ENCODE results near the gene MACROH2A1. TPM values are rescaled to one million over a fixed set of nuclear protein-coding genes. Genes with fewer than 3 reads are reported as not detected.

MACROH2A1 gene
- total RNA-seq, 2 experiments from 2014 or later: 201 to 208 TPM

DNA sequence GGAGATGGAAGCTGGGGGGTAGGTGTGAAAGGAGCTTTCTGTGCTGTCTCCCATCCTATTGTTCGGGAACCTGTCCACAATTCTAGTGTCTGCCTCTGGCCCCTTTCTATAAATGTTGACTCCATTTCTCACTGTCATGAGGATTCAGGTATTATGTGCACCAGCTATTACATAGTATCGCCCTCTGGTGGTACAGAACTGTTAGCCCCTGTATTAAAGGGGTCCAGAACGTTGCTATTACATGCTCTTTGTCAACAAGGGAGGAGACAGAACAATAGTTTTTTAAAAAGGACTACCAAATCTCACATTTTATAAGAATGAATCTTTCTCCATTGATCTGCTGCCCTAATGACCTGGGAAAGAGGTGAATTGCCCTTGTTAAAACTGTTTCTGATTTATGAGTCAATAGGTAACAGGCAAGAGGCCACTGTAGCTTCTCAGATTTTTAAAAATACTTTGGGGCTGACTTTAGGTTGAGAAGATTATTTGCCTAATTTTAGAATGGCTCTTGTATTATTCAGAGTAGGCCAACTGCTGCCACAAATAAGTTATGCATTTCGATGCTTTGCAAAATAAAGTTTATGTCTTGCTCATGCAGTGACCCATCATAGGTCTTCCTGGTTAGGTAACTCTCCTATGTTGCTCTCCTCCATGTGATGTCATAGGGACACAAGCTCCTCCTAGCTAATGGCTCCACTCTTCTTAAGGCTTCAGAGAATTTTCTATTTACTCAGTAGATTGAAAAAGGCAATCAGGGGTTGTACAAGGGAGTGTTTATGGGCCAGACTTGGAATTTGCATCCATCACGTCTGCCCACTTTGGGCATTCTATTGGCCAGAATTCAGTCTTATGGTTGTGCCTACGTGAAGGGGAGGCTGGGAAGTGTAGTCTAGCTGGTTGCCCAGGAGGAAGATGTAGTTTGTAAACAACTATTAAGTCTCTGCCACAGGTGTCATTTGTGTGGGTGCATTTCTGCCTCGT lies 27.4 kb upstream of the MACROH2A1 start:
- no peaks in the 10 kb centered on the region for H3K36me3 Mint-ChIP-seq
- no peak overlapping the region for H3K4me3 Mint-ChIP-seq
- peaks cover 3% of the 10 kb centered on the region for H3K4me1 Mint-ChIP-seq
- H3K27me3 Mint-ChIP-seq: peaks cover 13% of the 10 kb centered on the region
- no peaks in the 10 kb centered on the region for H3K9me3 Mint-ChIP-seq
- H3K27ac Mint-ChIP-seq: no peak overlapping the region
- DNase-seq: no peak

DNA sequence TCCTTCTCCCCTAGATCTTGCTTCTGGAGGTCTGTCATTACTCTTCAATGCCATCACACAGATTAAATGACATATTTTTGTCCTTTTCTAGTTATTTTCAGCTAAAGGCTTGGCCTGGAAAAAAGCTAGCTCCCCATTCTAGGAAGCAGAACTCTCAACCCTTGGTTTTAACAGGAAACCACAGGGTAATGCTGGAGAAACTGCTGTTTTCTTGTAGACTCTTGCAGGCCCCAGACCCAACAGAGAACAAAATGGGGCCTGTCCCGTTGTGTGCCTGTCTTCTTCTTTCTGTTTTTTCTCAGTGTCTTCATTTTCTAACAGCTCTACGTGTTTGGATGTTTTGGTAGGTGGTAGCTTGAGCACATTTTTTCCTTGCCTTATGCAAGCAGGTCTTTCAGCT lies 26.6 kb upstream of the MACROH2A1 start:
- no peak overlapping the region for H3K27ac Mint-ChIP-seq
- H3K27me3 Mint-ChIP-seq: peaks cover 21% of the 10 kb centered on the region
- no peak for DNase-seq
- no peak overlapping the region for H3K4me3 Mint-ChIP-seq
- H3K36me3 Mint-ChIP-seq: no peaks in the 10 kb centered on the region
- H3K4me1 Mint-ChIP-seq: peaks cover 3% of the 10 kb centered on the region
- H3K9me3 Mint-ChIP-seq: no peaks in the 10 kb centered on the region

DNA sequence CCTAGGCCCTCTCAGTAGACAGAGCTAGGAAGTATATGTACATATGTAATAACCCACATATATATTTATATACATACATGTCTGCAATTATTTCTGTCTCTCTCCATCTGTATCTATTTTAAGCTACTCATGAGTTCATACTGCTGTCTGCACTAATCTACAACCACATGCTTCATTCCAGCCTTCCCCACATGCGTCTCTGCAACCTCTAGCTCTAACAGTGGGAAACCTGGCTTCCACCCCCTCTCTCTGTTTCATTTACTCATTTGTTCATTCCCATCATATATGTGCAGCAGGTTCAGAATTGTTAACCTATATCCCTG lies 24.8 kb upstream of the MACROH2A1 start:
- peaks cover 3% of the 10 kb centered on the region for H3K4me1 Mint-ChIP-seq
- peaks cover 2% of the 10 kb centered on the region for H3K36me3 Mint-ChIP-seq
- H3K27ac Mint-ChIP-seq: no peak overlapping the region
- DNase-seq: no peak
- H3K27me3 Mint-ChIP-seq: peaks cover 31% of the 10 kb centered on the region
- H3K4me3 Mint-ChIP-seq: no peak overlapping the region
- H3K9me3 Mint-ChIP-seq: peaks cover 5% of the 10 kb centered on the region

DNA sequence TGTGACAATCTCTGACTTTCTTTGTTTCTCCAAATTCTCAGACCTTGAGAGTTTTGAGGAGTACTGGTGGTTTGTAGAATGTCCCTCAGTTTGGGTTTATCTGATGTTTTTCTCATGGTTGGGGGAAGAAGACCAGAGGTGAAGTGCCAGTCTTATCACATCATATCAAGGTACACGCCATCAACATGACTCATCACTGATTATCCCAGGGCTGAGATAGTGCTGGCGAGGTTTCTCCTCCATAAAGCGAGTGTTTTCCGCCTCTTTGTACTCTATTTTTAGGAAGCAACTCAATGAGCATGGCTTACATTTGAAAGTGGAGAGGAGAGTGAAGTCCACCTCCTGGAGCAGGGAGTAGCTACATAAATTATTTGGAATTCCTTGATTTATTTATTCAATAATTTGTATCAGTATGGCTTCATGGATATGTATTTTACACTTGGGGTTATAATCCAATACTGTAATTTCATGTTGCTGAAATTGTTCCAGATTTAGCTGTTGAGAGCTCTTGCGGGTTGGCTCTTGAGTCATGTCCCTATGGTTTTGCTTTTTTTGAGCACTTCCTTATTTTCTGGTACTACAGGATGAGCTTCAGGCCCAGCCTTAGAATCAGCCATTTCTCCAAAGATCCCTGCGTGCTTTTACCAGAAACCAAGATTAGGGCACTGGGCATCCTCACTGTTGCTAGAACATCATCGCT lies 24.3 kb upstream of the MACROH2A1 start:
- Mint-ChIP-seq H3K27me3 (peaks cover 35% of the 10 kb centered on the region), H3K4me3 (no peak overlapping the region), H3K27ac (no peak overlapping the region), H3K4me1 (peaks cover 3% of the 10 kb centered on the region), H3K36me3 (peaks cover 2% of the 10 kb centered on the region), H3K9me3 (peaks cover 5% of the 10 kb centered on the region)
- DNase-seq: no peak

DNA sequence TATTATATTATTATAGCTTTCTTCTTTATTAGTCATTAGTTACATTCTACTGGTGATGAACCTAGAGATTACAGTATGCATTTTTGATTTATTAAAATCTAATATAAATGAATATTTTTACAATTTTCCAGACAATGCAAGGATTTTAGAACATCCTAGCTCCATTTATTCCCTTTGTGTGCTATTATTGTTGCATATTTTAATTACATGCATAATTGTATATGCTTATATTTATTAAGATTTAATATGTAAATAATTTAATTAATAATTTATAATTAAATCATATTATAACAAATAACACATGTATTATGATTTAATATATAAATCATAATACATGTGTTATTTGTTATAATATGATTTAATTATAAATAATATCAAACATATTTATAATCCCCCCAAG lies 23.4 kb upstream of the MACROH2A1 start:
- Mint-ChIP-seq H3K4me3 (no peak overlapping the region), H3K27me3 (peaks cover 41% of the 10 kb centered on the region), H3K36me3 (peaks cover 2% of the 10 kb centered on the region), H3K27ac (no peak overlapping the region), H3K4me1 (peaks cover 3% of the 10 kb centered on the region), H3K9me3 (peaks cover 5% of the 10 kb centered on the region)
- DNase-seq: no peak

DNA sequence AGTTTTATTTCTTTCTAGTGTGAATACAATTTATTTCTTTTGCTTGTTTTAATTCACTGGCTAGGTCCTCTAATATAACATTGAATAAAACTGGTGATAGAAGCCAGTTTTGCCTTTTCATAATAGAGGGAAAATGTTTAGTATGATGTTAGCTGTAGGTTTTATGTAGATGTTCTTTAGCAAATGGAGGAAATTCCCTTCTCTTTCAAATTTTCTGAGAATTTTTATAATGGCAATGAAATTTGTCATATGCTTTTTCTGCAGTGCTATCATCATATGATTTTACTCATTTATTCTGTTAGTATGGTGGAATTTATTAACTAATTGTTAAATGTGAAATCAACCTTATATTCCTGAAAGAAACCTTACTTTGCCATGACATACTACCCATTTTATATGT lies 18.1 kb upstream of the MACROH2A1 start:
- Mint-ChIP-seq H3K4me3 (no peak overlapping the region), H3K9me3 (peaks cover 6% of the 10 kb centered on the region), H3K27me3 (peaks cover 48% of the 10 kb centered on the region), H3K36me3 (peaks cover 4% of the 10 kb centered on the region), H3K27ac (no peak overlapping the region), H3K4me1 (no peaks in the 10 kb centered on the region)
- no peak for DNase-seq

DNA sequence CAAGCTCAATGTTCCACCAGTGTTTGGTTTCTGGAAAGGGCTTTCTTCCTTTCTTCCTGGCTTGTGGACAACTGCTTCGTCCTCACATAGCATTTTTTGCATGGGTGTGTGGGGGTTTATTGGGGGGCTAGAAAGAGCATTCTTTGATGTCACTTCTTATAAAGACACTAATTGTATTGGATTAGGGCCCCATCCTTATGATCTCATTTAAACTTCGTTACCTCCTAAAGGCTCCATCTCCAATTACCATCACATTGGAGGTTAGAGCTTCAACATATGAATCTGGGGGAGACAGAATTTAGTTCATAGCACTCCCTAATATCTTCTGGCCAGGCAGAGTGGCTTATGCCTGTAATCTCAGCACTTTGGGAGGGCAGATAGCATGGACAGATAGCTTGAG lies 6.1 kb upstream of the MACROH2A1 start:
- H3K36me3 Mint-ChIP-seq: peaks cover 2% of the 10 kb centered on the region
- H3K27me3 Mint-ChIP-seq: peaks cover 23% of the 10 kb centered on the region
- H3K9me3 Mint-ChIP-seq: peaks cover 4% of the 10 kb centered on the region
- DNase-seq: no peak
- H3K27ac Mint-ChIP-seq: no peak overlapping the region
- no peak overlapping the region for H3K4me3 Mint-ChIP-seq
- H3K4me1 Mint-ChIP-seq: peaks cover 7% of the 10 kb centered on the region

DNA sequence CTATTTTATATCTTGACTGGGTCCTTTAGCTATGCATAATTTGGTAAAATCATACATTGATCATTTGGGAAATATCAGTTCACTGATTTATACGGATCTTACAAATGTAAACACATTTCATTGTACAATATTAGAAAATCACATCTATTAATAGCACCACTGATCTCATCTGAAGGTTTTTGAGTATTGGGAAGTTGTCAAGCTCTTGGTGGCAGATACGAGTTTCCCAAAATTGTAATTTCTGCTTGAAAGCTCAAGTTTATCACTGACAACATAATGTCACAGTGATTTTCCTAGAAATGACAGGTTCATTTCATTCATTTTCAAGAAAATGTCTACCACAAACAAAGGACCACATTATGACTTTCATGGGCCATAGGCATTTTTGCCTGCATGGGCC lies 3.0 kb upstream of the MACROH2A1 start:
- H3K4me3 Mint-ChIP-seq: no peak overlapping the region
- H3K27me3 Mint-ChIP-seq: peaks cover 12% of the 10 kb centered on the region
- H3K9me3 Mint-ChIP-seq: peaks cover 2% of the 10 kb centered on the region
- DNase-seq: no peak
- no peak overlapping the region for H3K27ac Mint-ChIP-seq
- H3K4me1 Mint-ChIP-seq: peaks cover 21% of the 10 kb centered on the region
- H3K36me3 Mint-ChIP-seq: peaks cover 7% of the 10 kb centered on the region

DNA sequence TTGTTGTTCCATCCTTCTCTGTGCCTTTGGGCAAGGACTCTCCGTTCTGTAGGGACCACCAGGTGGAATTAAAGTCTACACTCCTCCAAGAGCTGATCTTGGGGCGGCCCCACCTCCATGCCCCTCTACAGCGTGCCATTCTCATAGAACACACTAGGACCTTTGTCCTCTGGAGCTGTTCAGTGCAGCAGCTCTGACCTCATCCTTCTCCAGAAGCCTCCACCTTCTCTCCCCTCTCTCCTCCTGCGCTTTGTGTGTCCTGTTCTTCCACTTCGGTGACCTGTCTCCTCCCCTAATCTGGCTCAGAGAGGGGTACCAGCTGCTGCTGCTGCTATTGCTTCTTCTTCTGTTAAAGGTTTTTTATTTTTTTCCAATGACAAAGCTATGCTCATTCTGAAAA lies 1.8 kb upstream of the MACROH2A1 start:
- DNase-seq: no peak
- peaks cover 7% of the 10 kb centered on the region for H3K36me3 Mint-ChIP-seq
- peaks cover 27% of the 10 kb centered on the region for H3K4me1 Mint-ChIP-seq
- H3K9me3 Mint-ChIP-seq: peaks cover 2% of the 10 kb centered on the region
- H3K27me3 Mint-ChIP-seq: peaks cover 12% of the 10 kb centered on the region
- H3K27ac Mint-ChIP-seq: no peak overlapping the region
- no peak overlapping the region for H3K4me3 Mint-ChIP-seq

DNA sequence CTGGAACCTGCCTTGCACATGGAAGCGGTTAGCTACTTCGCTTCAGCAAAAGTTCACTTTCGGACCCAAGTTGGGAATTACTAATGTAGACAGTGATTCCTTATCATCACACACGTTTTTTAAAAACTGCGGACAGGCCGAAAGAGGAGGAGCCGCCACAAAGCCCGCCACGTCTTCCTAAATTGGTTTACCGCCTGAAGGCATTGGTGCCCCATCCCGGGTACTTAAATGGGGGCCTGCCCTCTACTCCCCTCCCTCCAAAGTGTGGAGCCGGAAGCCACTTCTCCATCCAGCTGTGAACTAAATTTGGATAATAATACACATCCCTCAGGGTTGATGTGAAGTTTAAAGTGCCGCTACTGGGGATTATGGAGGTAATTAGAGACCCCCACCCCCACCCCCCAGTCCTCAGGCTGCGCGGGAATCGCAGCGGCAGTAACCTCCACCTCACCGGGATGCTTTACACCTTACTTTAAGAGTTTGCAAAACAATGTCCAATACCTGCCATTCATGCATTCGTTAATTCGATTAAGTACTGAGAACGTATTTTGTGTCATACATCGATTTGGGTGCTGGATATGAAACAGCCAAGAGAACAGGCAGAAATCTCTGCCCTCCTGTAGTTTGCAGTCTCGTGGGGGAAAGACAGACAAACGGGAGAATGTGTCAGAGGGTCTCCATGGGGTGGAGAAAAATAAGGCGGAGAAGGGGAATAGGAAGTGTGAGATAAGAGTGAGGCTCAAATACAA lies 937 bp upstream of the MACROH2A1 start:
- H3K27me3 Mint-ChIP-seq: peaks cover 8% of the 10 kb centered on the region
- peak overlapping the region; percentile 83 for H3K4me3 Mint-ChIP-seq
- peaks cover 34% of the 10 kb centered on the region for H3K4me1 Mint-ChIP-seq
- H3K27ac Mint-ChIP-seq: peak overlapping the region; percentile 74
- no peak for DNase-seq
- peaks cover 11% of the 10 kb centered on the region for H3K36me3 Mint-ChIP-seq
- peaks cover under 1% of the 10 kb centered on the region for H3K9me3 Mint-ChIP-seq

DNA sequence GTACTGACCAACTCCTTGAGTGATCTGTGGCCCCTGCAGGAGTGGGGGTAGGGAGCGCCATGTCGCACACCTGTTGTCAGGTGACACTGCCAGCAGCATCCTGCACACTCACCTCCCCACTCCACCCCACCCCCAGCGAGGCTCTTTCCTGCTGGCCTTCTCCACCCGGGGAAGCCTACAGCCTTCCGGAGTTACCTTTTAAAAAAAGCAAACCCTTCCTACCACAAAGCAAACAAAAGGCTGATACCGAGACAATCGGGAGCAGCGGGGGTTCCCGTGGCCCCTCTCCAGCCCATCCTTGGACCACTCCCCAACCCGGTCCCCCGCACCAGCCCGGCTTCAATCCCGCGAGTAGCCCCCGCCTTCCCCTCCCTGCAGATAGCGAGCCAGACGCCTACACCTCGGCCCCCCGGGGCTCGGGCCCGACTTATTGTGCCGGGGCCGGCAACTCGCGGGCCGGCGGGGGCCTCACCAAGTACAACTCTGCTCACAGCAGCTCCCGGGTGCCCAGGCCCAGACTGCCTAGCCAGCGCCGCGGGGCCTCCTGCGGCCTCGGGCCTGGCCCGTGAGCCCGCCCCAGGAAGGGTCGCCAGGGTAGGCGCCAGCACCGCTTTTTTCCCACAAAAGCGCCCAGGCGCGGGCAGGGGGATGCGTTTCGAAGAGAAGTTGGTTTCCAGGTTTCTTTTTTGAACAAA lies 724 bp downstream of the MACROH2A1 start:
- Mint-ChIP-seq H3K4me1 (peaks cover 41% of the 10 kb centered on the region), H3K27ac (peak overlapping the region; percentile 83), H3K4me3 (peak overlapping the region; percentile 85), H3K36me3 (peaks cover 14% of the 10 kb centered on the region), H3K9me3 (no peaks in the 10 kb centered on the region), H3K27me3 (no peaks in the 10 kb centered on the region)
- peak; percentile 58 for DNase-seq

DNA sequence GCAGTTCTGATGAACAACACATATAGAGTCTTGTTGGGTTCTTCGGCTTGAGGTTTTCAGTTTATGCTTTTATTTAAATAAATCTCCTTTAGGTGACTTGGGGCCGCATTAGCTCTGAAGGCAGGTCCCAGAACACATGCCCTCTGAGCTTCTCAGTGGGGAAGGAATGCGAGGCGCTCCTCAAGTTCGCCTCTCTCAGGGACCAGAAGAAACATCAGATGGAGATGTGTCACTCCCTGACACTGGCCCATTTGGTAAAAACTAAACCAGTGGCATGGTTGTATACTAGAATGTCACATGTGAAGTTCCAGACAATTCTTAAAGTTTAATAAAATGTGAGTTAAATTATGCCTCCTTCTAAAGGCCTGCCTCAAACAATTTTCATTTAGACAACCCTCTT lies 1.9 kb downstream of the MACROH2A1 start:
- no peaks in the 10 kb centered on the region for H3K27me3 Mint-ChIP-seq
- peaks cover 17% of the 10 kb centered on the region for H3K36me3 Mint-ChIP-seq
- H3K4me1 Mint-ChIP-seq: peaks cover 51% of the 10 kb centered on the region
- H3K27ac Mint-ChIP-seq: no peak overlapping the region
- DNase-seq: no peak
- no peaks in the 10 kb centered on the region for H3K9me3 Mint-ChIP-seq
- peak overlapping the region; percentile 85 for H3K4me3 Mint-ChIP-seq

DNA sequence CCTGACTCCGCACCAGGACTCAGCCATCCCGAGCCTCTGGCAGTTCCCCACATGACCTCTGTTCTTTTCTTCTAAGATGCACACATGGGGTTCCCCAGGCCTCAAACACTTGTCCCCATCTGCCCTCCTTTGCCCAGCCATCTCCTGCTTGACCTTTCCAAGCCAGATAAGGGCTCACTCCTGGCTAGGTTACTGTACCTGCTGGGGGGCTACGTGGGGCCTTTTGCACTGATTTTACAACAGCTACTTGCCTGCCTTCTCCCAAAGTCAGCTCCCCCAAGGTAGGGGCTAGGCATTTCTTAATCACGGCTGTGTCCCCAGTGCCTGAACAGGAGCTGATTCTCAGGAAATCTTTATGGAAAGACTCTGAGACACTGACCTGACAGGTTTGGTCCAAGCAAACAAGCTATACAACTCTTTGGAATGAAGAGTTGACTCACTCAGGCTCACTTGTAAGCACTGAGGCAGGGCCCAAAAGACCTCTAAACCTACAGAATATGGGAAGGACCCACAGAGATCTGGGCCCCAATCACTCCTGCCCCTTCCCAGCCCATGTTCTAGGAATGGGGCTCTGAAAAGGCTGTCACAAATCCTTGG lies 2.5 kb downstream of the MACROH2A1 start:
- Mint-ChIP-seq H3K4me3 (peak overlapping the region; percentile 22), H3K4me1 (peaks cover 57% of the 10 kb centered on the region), H3K27me3 (no peaks in the 10 kb centered on the region), H3K36me3 (peaks cover 20% of the 10 kb centered on the region), H3K27ac (no peak overlapping the region), H3K9me3 (no peaks in the 10 kb centered on the region)
- DNase-seq: no peak

DNA sequence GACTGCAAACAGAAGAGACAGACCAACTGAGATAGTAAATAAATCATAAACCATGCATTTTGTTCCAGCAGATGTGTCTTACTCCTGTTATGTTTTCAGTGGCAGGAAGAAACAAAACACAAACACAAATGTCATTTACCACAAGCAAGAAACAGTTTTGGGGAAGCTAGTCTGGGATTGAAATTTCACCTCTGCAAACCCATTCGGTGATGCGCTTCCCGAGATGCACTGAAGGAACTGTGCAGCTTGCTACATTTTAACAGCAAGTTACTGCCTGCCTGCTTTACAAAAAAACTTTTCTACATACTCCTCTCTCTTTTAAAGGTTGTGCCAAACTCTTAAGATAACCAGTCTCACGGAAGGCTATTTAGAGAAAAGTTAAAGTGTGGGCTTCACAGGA lies 3.2 kb downstream of the MACROH2A1 start:
- no peak overlapping the region for H3K4me3 Mint-ChIP-seq
- H3K27ac Mint-ChIP-seq: no peak overlapping the region
- no peaks in the 10 kb centered on the region for H3K9me3 Mint-ChIP-seq
- peaks cover 20% of the 10 kb centered on the region for H3K36me3 Mint-ChIP-seq
- peaks cover 60% of the 10 kb centered on the region for H3K4me1 Mint-ChIP-seq
- DNase-seq: no peak
- H3K27me3 Mint-ChIP-seq: no peaks in the 10 kb centered on the region

Data from activated naive CD8-positive, alpha-beta T cell treated with anti-CD3 and anti-CD28 coated beads for 36 hours (primary cell).